ENCODE results near the gene CMTR1.

CMTR1 gene

GRCh38 chr6:37463110-37463509 is 30.1 kb downstream of the CMTR1 start:
- DNase-seq (ENCODE audit: low read depth, low spot score) = no peak
- ChIA-PET CTCF (no interaction called here), POLR2A (no interaction called here)
- no peak overlapping the region for H3K4me3 ChIP-seq (ENCODE audit: low read depth, low read length)
- no peak for TF ChIP-seq CTCF (IDR thresholded peaks at IDR 0.05; ENCODE audit: insufficient read depth, low read length, missing control alignments)

GRCh38 chr6:37467718-37468117 is 34.7 kb downstream of the CMTR1 start:
- H3K4me3 ChIP-seq (ENCODE audit: low read depth, low read length) = no peak overlapping the region
- no peak for DNase-seq (ENCODE audit: low read depth, low spot score)
- POLR2A ChIA-PET = no interaction called here
- TF ChIP-seq CTCF (IDR thresholded peaks at IDR 0.05; ENCODE audit: insufficient read depth, low read length, missing control alignments) = no peak
- CTCF ChIA-PET = interaction anchor here (0.8 to 1.2 kb wide), 3 partner anchors 10 to 94 kb away, joined by 3 read pairs; no protein-coding TSS in a partner anchor

DNA sequence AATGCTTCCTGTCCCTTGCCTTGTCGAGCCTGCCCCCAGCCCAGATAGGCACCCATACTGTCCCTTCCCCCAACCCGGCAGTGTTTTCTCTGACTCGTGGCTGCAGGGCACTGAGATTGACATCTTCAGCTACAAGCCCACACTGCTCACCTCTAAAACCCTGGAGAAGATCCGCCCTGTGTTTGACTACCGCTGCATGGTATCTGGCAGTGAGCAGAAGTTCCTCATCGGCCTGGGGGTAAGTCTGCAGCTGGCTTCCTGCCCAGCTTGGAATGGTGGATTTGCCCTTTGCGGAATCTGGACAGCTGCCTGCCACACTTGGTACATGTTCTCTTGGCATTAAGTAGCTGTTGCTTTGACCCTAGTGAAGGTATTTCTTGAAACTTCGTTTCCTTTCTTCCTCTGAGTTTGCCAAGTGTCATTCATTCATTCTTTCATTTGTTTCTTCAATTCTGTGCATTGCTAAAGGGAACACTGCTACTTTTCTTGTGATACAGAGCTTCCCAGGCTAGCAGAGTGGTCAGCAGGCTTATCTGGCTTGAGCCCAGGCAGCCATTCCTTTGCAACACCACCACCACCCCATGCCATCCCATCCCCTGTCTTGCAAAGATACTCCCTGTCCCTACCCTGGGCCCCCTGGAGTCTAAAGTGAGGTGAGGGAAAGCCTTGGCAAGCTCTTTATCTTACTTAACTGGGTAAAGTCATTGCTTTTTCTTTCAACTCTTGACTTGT is 40.5 kb downstream of the CMTR1 start:
- CTCF ChIA-PET = interaction anchor here (0.6 to 3.0 kb wide), 2 partner anchors 12 to 231 kb away, joined by 3 to 10 read pairs; no protein-coding TSS in a partner anchor
- no peak for DNase-seq (ENCODE audit: low read depth, low spot score)
- no peak for TF ChIP-seq CTCF (IDR thresholded peaks at IDR 0.05; ENCODE audit: insufficient read depth, low read length, missing control alignments)
- no peak overlapping the region for H3K4me3 ChIP-seq (ENCODE audit: low read depth, low read length)
- POLR2A ChIA-PET = no interaction called here

- ChIA-PET CTCF (interaction anchor here (3.0 kb wide), 1 partner anchor 11 kb away, joined by 10 read pairs; no protein-coding TSS in a partner anchor), POLR2A (no interaction called here)
- H3K4me3 ChIP-seq (ENCODE audit: low read depth, low read length) = no peak overlapping the region
- TF ChIP-seq CTCF (IDR thresholded peaks at IDR 0.05; ENCODE audit: insufficient read depth, low read length, missing control alignments) = no peak
- DNase-seq (ENCODE audit: low read depth, low spot score) = no peak
Observed at GRCh38 chr6:37474316-37474715, 41.3 kb downstream of the CMTR1 start.

DNA sequence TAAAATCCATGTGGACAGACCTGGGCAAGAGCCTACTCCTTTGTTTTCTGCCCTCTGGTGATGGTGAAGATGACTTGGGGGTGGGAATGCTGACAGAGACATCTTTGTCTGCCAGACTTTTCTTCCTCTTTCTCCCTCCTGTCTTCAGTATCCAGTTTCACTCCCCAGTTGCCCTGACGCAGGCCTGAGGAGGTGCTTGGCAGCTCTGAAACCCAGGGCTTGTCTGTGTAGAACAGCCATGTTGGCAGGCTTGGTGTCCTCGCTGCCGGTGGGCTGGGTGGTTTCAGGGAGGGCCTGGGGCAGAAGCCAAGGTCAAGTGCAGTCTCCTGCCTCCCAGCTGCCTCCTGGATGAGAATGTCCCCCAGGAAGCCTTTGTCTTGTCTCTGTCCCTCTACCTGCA is 44.2 kb downstream of the CMTR1 start:
- POLR2A ChIA-PET = interaction anchor here (0.6 kb wide), 1 partner anchor 157 kb away, joined by 3 read pairs; no protein-coding TSS in a partner anchor
- TF ChIP-seq CTCF (IDR thresholded peaks at IDR 0.05; ENCODE audit: insufficient read depth, low read length, missing control alignments) = no peak
- CTCF ChIA-PET = interaction anchor here (0.9 to 1.1 kb wide), 2 partner anchors 9 to 215 kb away, joined by 3 read pairs; no protein-coding TSS in a partner anchor
- H3K4me3 ChIP-seq (ENCODE audit: low read depth, low read length) = no peak overlapping the region
- no peak for DNase-seq (ENCODE audit: low read depth, low spot score)

GRCh38 chr6:37477656-37478435 is 44.8 kb downstream of the CMTR1 start:
- no peak overlapping the region for H3K4me3 ChIP-seq (ENCODE audit: low read depth, low read length)
- CTCF ChIA-PET = interaction anchor here (0.9 to 1.9 kb wide), 3 partner anchors 10 to 215 kb away, joined by 3 to 9 read pairs (median 3); no protein-coding TSS in a partner anchor
- POLR2A ChIA-PET = no interaction called here
- no peak for TF ChIP-seq CTCF (IDR thresholded peaks at IDR 0.05; ENCODE audit: insufficient read depth, low read length, missing control alignments)
- no peak for DNase-seq (ENCODE audit: low read depth, low spot score)
